NCI-H524 (cell line): ENCODE data around the gene KCNIP2.

ENCODE experiments used
- DNase-seq, 2 experiments: peaks; one replicate each; lab custom pipeline; 2025; lab: John Stamatoyannopoulos, UW

KCNIP2 gene

DNA sequence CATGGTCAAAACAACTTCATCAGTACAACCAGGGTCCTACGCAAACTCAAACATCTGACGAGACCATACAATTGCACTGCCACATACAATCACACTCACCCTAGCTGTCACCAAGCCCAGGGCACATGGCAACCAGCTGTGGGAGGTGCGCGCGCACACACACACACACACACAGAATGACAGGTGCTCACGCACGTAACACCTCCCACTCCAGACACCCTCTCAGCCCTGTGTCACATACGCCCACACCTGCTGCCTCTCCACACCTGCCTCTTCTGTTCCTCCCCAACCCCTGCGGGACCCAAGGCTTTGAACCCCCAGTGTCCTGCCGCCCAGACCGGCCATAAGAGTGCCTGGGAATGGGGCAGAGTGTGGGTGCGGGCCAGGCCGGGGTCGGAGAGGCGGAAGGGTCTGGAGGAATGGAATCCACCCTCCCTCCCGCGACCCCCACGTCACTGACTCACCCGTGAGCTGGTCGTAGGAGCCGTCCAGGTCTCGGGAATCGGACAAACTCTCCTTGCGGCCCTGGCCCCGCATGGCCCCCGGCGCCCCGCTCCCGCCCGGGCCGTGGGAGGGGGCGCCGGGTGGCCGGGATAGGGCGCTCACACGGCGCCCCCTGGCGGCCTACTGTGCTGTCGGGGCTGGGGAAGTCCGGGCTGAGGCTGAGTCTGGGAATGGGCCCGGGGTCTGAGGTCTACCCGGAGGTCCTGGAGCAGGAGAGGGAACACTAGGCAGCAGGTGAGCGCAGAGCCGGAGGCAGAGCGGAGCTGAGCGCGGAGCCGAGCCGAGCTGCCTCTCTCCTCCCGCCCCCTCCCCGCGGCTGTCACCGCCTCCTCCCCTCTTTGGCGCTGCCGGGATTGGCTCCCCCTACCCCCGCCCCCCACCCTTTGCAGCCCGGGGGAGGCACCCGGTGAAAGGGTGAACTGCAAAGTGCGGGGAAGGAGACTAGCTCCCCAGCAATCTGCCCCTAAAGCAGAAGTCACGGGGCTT is at the start of gene KCNIP2:
TSS of gene KCNIP2 (minus strand) at position 769 of the 990 bp plus-strand sequence. CDS start at position 537, 232 bp downstream.
- DNase-seq, result peak in 1 of 2 experiments; percentile 19

DNA sequence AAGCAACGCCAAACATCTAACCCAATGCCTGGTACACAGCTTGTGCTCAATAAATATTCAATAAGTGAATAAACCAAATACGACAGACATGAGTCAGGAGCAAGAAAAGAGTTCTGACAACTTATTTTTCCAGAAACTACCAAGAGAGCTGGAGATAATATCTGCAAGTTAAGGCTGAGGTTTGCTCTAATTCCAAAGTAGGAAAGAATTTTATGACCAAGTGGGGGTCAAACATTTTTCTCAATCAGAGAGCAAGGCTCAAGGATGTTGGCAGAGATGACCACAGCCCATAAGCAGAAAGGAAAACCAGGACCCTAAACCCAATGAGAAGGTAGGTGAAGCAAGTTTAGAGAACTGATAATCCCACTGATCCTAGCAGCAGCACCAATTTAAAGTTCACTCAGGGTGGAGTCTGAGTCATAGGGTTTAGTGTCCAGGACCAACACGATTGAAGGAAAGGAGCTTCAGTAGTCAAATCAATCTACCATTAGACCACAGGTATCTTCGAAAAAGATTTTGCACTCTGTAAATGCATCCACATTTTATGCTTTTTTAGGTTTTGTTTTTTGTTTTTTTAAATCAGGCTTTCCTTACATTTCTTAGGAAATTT is 49.3 kb upstream of the KCNIP2 start:
- no peak for DNase-seq

DNA sequence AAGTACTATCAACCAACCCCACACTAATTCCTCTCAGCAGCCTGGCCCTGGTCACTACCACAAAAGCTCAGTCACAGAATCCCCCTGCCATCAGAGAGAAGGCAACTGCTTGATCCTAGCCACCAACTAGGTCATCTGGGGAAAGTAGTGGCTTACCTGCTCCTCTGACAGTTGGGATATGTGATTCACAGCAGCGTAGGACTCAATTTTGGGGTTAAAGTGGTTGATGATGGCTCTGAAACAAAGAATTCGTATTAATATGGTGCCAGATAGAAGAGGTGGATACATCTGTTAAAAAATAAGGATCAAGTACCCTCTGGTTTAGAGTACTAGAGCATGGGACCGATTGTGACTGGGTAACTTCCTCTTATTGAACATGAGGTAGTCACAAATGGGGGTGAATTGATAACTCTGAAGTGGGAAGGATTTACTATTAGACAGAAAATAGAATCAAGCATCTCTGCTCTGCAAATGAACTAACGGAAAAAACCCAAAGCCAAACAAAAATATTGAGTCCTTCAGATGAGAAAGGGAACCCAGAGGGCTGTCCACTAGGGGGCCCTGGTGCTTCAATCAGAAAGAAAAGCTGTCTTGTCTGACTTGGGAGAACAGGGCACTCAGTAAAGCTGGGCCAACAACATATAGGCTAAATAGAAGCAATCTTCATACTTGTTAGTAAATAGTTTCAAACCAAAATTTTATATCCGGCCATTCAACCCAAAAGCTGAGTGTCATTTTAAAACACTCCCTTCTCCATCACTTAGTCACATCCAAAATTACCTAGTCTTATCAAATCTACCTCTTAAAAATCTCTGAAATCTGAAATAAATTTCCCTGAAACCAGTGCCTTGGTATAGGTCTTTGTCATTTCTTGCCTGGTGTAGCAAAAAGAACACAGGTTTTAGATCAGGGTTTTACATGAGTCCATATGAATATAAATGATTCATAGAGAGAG is 45.9 kb upstream of the KCNIP2 start:
- peak; percentile 11 to 47 for DNase-seq

DNA sequence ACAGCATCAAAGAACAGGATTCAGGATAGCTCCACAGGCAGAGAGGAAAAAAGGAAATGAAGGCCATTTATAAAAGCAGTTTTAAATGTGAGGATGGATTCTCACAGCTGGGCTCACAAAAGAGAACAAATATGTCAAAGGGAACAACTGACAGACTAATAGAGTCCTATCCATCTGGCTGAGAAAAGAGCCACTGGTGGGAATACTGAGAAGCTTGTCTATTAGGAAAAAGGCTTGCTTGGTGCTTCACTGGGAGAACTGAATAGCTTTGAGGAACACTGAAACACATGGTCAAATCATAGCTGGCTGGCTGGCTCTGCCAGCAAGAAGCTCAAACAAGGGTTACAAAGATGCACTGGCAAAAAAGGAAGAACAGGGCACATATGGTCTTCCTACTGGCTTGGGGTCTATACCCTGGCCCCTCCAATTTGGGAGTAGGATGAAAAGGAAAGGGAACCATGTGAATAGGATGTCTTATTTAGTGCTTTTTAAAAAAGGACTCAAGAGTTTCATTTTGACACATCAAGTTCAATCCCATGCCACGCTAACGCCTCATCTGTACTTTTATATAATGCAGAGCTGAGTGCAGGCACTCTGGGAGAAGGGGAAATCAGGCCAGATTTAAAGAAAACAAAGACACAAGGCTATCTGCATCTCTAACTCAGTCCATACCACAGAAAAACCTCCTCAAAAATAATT is 44.8 kb upstream of the KCNIP2 start:
- DNase-seq, result no peak

DNA sequence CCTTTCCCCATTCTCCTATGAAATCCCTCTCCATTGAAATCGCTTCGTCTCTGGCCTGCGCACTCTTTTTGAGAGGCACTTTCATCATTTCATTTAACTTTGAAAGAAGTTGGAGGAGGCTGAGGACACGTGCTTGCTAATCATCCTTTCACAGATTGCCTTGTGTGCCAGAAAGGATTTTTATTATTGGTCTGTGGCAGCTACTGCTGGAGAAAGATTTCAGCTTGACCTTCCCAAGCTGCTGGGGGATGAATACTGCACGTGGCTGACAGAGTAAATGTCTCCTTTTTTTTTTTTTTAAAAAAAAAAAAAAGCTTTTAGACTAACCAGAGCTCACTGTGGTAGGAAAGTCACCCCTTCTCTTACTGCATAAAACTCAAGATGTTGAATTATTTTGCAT is 44.2 kb upstream of the KCNIP2 start:
- no peak for DNase-seq

DNA sequence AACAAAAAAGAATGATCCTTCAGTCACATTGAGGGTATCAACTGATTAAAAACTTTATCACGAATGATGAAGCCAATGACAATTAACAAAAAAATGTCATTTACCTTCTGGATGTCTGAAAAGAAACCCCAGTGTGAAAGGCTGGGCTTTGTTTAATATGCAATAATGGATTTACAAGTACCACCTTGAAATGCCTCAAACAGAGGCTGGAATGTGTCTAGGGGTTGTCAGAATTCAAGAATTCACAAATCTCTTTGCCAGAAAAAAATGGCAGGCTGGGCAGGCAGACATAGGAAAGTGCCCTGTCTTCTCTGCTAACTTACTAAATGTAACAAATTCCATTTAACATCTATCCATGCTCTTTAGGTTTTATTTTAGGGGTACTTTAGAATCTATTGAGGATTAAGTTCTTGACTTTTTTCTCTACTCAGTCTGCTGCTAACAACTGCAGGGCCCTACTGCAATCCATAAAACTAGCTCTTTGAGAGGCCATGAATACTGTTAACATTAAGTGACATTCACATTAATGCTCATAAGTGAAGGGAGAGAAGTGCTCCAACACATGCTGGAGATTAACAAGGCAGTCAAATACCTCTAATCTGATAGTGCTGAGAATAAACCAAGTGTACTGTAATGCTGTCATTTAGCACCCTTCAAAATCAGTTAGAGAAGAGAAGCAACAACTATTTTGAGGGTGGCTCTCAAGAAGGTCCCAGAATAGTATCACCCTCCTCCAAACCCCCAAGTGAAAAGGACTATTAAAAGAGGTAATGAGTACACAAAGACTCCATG is 43.1 kb upstream of the KCNIP2 start:
- peak in 1 of 2 experiments; percentile 2 for DNase-seq

DNA sequence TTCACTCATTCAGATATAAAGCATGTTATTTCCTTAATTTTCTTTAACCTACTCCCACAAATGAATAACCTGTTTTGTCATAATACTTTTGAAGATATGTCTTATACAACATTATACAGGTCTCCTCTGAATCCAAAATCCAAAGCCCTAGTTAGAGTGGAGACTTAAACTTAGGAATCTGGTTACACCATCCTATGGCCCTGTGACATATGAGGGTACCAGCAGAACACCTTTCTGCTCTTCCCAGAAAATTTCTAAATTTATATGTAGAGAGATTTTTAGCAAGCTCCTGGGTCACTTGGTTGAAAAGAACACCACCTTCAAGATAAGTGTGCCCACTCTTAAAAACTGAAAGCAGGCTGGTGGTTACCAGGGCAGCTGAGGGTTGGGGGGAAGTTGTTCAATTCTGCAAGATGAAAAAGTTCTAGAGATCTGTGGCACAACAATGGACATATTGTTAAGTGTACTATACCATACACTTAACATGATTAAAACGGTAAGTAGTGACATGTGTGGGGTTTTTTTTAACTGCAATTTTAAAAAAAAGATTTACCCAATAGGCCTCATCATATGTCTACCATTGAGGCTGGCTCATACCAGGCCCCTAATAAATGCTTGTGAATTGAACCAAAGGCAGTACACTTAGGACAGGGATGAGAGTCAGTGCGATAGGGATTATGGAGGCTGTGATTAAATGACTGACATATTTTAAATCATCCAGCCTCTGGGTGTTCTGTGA is 37.6 kb upstream of the KCNIP2 start:
- no peak for DNase-seq

DNA sequence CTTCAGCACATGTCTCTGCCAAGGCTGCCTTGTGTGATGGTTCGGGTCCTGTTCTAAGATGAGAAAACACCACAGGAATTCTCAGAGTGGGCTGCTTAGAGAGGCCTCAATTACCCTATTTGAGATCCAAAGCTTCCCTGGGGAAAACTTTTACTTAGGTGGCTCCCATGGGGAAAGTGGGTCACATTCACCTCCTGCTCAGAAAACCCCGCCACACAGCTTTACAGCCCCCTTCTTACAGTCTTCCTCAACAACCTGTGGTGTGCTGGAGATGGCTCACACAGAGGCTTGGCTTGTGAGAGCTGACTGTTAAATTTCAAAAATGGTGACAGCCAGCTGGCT is 36.6 kb upstream of the KCNIP2 start:
- no peak for DNase-seq

DNA sequence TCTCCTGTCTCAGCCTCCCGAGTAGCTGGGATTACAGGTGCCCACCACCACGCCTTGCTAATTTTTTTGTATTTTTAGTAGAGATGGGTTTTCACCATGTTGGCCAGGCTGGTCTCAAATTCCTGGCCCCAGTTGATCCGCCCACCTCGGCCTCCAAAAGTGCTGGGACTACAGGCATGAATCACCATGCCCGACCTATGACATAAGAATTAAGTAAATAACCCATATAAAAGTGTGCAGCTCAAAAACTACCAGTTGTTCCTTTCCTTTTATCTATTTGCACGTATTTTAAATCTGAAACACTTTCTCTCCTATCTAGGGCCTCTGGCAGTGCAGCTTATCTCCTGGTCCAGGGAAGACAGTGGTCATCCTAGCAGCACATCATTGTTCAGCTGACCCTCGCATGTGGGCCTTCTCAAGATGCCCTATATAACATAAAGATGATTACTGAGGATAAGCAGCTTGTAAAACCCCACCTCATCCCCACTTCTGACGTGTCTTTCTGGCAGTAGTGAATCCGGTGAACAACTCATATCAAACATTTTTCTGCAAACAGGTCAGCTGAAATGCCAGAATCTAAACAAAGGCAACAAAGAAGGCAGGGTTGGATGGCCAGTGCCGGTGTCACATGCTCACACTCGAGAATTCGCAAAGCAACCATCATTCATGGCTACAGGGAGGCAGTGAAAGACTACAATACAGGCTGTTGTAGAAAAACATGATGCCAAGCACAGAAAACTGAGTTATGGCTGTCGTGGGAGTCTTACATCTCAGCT is 36.0 kb upstream of the KCNIP2 start:
- no peak for DNase-seq

DNA sequence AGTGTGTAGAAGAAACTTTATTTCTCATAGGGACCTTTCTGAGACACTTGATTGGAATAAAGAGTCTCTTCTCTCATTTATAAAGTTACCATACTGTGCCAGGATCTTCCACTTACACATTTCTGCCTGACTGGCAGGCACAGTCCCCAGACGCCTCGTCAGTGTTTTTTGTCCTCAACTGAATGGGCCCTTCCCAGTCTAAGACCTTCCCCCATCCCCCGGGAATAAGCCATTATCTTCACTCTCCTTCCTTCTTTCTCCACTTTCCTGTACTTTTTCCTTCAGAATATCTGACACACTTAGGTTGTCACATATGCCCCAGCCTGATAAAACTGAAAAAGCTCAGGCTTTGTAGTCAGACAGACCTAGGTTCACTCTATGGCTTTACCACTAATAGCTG is 35.3 kb upstream of the KCNIP2 start:
- DNase-seq, result no peak

DNA sequence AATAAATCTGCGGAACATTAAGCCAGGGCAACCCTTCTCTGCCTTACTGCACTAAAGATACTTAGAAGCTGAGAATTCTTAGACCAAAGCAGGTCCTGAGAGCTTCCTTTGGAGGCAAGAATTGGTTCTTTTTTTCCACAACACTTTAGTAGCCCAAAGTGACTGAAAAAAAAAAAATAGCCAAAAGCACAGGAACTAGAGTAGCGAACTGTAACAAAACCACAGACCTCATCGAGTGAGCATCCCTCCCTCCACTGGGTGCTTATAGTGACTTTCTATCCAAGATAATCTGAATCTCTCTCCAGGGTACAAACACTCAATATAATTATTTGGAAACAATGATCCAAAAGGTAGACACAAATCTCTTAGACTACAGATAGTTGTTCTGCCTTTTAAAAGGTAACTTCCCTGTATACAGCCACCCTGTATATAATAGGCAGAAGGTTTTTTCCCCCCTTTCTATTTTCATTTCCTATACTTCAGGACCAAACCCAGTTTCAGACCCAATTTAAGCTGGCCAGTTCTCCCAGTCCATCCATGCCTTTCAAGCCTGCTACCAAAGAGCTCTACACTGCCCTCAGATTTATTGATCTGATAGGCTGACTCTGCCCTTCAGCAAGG is 31.6 kb upstream of the KCNIP2 start:
- no peak for DNase-seq

DNA sequence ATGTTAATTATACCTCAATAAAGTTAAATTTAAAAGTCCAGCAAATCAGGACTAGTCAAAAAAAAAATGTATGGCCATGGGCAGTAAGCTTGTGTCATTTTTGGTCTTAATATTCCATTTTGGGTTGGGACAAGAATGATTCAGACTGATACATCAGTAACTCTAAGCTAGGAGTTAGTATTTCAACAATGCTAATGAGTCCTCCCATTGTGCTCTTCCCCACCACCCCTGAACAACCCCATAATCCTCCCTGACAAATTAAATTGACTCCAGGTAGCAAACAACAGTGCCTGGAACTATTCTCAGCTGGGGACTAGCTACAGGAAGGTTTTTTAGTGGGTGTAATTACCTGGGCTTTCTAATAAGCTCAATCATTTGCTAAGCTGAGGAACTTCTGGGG is 30.7 kb upstream of the KCNIP2 start:
- DNase-seq, result no peak

DNA sequence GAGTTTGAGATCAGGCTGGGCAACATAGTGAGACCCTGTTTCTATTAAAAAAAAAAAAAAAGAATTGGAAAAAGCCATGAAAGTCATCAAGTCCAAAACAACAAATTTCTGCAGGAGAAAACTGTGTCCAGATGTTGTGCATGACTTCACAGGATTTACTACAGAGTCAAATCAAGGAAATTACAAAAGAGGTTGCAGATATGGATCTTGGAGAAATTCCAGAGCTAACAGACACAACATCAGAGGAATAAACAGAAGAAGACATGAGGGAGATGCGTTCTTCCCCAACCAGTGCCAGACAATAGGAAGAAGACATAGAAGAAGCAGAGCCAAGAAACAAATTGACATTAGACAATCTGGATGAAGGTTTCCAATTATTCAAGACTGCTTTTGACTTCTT is 24.3 kb upstream of the KCNIP2 start:
- no peak for DNase-seq

DNA sequence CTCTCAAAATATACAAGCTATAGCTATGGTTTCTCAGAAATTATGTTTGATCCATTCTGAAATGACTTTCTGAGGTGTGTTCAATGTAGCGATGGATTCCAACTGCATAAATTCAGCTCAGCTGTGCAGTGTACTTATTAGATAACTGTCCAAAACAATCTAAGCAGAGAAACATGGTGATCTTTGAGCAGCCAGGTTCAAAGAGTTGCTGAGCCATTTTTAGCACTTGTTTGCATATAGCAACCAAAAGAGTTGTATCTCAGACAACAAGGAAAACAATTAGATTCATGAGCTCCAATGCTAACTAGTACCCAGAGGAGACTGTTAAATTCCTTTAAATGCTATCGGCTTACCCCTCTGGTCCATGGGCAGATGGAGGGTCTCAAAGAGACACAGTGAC is 15.9 kb upstream of the KCNIP2 start:
- DNase-seq, result no peak

DNA sequence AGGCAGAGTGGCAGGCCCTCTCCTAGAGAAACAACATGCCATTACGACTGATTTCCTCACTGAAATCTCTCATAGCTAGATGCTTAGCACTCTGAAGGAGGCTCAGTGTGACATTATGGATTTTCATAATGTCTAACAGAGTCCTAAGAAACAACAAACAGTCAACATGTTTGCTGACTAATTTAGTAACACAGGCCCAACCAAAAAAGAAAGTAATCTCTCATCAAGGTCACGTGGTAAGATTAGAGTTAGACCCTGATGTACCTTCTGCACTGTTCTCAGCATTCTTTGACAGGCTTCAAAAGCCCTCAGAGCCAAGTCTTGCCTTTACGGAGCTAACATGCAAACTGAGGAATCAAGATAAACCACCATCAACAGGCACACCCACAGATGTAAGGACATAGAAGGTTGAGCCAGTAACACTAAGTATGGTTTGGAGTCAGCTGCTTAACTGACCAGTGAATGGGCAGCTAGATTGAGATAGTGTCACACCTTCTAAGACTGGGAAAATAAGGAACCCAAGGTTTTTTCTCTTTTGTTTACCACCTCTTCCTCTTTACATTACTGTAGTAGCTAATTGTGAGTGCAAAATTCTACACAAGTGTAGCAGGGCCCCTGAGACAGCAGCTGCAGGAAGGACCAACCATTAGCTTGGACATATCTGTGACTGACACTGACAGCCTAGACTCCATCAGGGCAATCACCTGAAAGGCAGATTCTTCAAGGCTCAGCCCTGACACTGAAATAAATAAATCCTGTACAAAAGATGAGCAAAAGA is 15.3 kb upstream of the KCNIP2 start:
- no peak for DNase-seq

DNA sequence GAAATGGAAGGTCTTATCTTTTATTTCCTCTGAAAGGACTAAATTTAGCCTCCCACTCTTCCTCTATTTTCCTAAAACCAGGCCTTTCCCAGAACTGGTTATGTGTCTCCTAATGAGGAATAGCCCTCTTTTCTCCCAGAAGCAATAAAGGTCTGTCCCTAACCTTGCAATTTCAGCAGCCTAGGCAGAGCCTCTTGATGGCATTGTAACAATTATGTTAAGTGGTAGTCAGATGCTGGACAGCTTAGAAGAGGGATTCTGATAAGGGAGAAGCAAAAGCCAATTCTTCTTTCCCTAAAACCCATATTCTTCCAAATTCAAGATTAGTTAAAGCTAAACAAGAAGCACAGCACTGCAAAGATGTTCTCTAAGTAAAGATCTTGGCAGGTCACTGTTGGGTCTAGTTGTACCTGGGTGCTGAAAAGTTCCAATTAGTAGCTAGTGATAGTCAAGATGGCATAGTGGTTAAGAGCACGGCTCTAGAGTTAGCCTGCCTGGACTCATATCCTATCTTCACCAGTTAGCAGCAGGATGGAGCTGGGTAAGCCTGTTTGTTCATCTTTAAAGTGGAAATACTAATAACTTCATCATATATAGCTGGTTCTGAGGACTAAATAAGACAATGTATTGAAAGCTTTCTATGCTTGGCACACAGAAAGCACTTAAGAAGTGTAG is 14.3 kb upstream of the KCNIP2 start:
- no peak for DNase-seq

DNA sequence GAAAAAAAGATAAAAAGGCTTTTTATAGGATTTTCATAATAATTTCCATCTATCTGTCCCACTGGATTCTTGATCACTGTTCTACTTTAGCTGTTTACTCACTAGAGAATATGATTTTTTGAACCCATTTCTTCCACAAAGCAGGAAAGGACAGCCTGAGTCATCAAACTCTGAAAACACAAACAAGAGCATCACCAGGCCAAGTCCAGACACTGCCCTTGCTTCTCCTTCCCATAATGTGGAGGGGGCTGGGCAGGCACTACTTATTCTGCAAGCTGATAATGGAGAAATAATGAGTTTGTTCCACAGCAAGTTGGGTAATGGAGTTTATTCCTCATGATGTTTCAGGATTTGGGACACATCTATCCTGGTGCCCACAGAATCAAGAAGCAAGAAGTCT is 13.0 kb upstream of the KCNIP2 start:
- DNase-seq, result no peak
